ACC112 (cell line): ENCODE results near the gene NCOA7.
"Not testable (repeated sequence)": the region's sequence is repeated elsewhere in the genome, so short reads cannot be mapped to it uniquely, and the experiment has no call there.

ENCODE experiments used
- H2AFZ ChIP-seq: fragments of 200-600 bp; sonication (generic); one replicate; pipeline ENCODE4 v1.6.0; 2017; ENCODE audit warnings: antibody characterized with exemption, low read length; ENCODE audit not compliant: unreplicated experiment
- H3K27ac ChIP-seq: fragments of 200-600 bp; sonication (generic); 2 replicates; pipeline ENCODE4 v1.5.1; 2014; ENCODE audit warnings: low read depth, mild to moderate bottlenecking, antibody characterized with exemption, low read length, moderate library complexity
- H3K27me3 ChIP-seq: fragments of 200-600 bp; sonication (generic); 2 replicates; pipeline ENCODE4 v1.6.1; 2014; ENCODE audit warnings: mild to moderate bottlenecking, antibody characterized with exemption, low read length, moderate library complexity, mixed read lengths; ENCODE audit not compliant: insufficient read depth
- H3K36me3 ChIP-seq: fragments of 200-600 bp; sonication (generic); 2 replicates; pipeline ENCODE4 v1.6.1; 2016; ENCODE audit warnings: mild to moderate bottlenecking, antibody characterized with exemption, low read length, moderate library complexity, mixed read lengths; ENCODE audit not compliant: insufficient read depth
- H3K4me1 ChIP-seq: fragments of 200-600 bp; sonication (generic); one replicate; pipeline ENCODE4 v1.6.1; 2016; ENCODE audit warnings: low read length, mixed read lengths; ENCODE audit not compliant: insufficient read depth, unreplicated experiment, control insufficient read depth
- H3K4me3 ChIP-seq: fragments of 200-600 bp; sonication (generic); 2 replicates; pipeline ENCODE4 v1.5.1; 2014; ENCODE audit warnings: mild to moderate bottlenecking, low read depth, low read length
- H3K79me2 ChIP-seq: fragments of 200-600 bp; sonication (generic); one replicate; pipeline ENCODE4 v1.6.0; 2016; ENCODE audit warnings: low read length; ENCODE audit not compliant: control insufficient read depth, unreplicated experiment, insufficient read depth

NCOA7 gene

GRCh38 chr6:125972478-125972877 is 181.7 kb downstream of the NCOA7 start:
- not testable (repeated sequence) for H3K36me3 ChIP-seq, H3K79me2 ChIP-seq, H2AFZ ChIP-seq, H3K27ac ChIP-seq, H3K4me3 ChIP-seq, H3K27me3 ChIP-seq, H3K4me1 ChIP-seq

- H3K27ac ChIP-seq, result no peak overlapping the region
Measured at GRCh38 chr6:125974214-125974866, 183.6 kb downstream of the NCOA7 start.

GRCh38 chr6:125979101-125979500 is 188.3 kb downstream of the NCOA7 start:
- Histone ChIP-seq H3K27ac (no peak overlapping the region), H2AFZ (no peak overlapping the region), H3K4me3 (no peak overlapping the region), H3K27me3 (no peaks in the 10 kb centered on the region), H3K36me3 (0 out of 2 replicates have a peak, but pooled peaks cover 2% of the 10 kb centered on the region), H3K4me1 (peaks cover 22% of the 10 kb centered on the region), H3K79me2 (no peaks in the 10 kb centered on the region)

More at GRCh38 chr6:125974214-125974866, 183.6 kb downstream of the NCOA7 start:
- no peaks in the 10 kb centered on the region for H3K27me3 ChIP-seq
- no peaks in the 10 kb centered on the region for H3K79me2 ChIP-seq
- no peaks in the 10 kb centered on the region for H3K4me1 ChIP-seq
- 0 out of 2 replicates have a peak, but pooled peaks cover 2% of the 10 kb centered on the region for H3K36me3 ChIP-seq
- H2AFZ ChIP-seq, result no peak overlapping the region
- H3K4me3 ChIP-seq, result no peak overlapping the region
